Measurements from ENCODE around the gene FGG.

- no peak for TF ChIP-seq CTCF (IDR thresholded peaks at IDR 0.05; ENCODE audit: low read depth, low read length)
- no peak for TF ChIP-seq MYC (IDR thresholded peaks at IDR 0.05; ENCODE audit: low read depth, low read length)
These were observed 49.7 kb downstream of the FGG start, which contains the start of gene FGB for GRCh38 chr4:154562697-154563254.

Measured in NB4 (cell line).